Immature natural killer cell (primary cell): ENCODE measurements around the gene DHX34. TPM values are rescaled to one million over a fixed set of nuclear protein-coding genes. Genes with fewer than 3 reads are reported as not detected.
"Not testable (repeated sequence)": the region's sequence is repeated elsewhere in the genome, so short reads cannot be mapped to it uniquely, and the experiment has no call there.

ENCODE experiments used
- DNase-seq, 3 donors: peaks; one replicate each; pipeline ENCODE4 v3.0.0; 2022; ENCODE audit warnings: mixed read lengths in 1 of 3
- H3K27ac Mint-ChIP-seq, 6 donors: one replicate each; pipeline ENCODE4 v1.8.0; 2020; ENCODE audit warnings: mixed read lengths in 6 of 6, mild to moderate bottlenecking in 5 of 6, inconsistent platforms in 4 of 6, moderate library complexity in 3 of 6
- H3K27me3 Mint-ChIP-seq, 3 donors: one replicate each; pipeline ENCODE4 v1.8.0; 2020 to 2021; ENCODE audit warnings: low read depth in 3 of 3, mild to moderate bottlenecking in 3 of 3, mixed read lengths in 3 of 3, moderate library complexity in 3 of 3, inconsistent platforms in 1 of 3
- H3K36me3 Mint-ChIP-seq, 3 donors: one replicate each; pipeline ENCODE4 v1.8.0; 2020; ENCODE audit warnings: mixed read lengths in 3 of 3, inconsistent platforms in 2 of 3, mild to moderate bottlenecking in 2 of 3
- H3K4me1 Mint-ChIP-seq, 2 donors: one replicate each; pipeline ENCODE4 v1.8.0; 2020; ENCODE audit warnings: inconsistent platforms in 2 of 2, mild to moderate bottlenecking in 2 of 2, mixed read lengths in 2 of 2, moderate library complexity in 1 of 2
- H3K4me3 Mint-ChIP-seq, 5 donors: one replicate each; pipeline ENCODE4 v1.8.0; 2020; ENCODE audit warnings: mild to moderate bottlenecking in 5 of 5, mixed read lengths in 5 of 5, inconsistent platforms in 3 of 5, moderate library complexity in 3 of 5
- H3K9me3 Mint-ChIP-seq, 6 donors: one replicate each; pipeline ENCODE4 v1.8.0; 2020; ENCODE audit warnings: mild to moderate bottlenecking in 6 of 6, mixed read lengths in 6 of 6, inconsistent platforms in 4 of 6, moderate library complexity in 3 of 6
- polyA plus RNA-seq, 3 donors: library from polyadenylated mRNA; unstranded; fragments of 300-500 nt; fragmentation: Illumina TruSeq; gene quantifications; one replicate each; pipeline ENCODE4 v1.2.3, GENCODE V29; 2021

DHX34 gene
- polyA plus RNA-seq, 3 donors from 2014 or later = 3.2 to 9.7 (median 5.2) TPM

DNA sequence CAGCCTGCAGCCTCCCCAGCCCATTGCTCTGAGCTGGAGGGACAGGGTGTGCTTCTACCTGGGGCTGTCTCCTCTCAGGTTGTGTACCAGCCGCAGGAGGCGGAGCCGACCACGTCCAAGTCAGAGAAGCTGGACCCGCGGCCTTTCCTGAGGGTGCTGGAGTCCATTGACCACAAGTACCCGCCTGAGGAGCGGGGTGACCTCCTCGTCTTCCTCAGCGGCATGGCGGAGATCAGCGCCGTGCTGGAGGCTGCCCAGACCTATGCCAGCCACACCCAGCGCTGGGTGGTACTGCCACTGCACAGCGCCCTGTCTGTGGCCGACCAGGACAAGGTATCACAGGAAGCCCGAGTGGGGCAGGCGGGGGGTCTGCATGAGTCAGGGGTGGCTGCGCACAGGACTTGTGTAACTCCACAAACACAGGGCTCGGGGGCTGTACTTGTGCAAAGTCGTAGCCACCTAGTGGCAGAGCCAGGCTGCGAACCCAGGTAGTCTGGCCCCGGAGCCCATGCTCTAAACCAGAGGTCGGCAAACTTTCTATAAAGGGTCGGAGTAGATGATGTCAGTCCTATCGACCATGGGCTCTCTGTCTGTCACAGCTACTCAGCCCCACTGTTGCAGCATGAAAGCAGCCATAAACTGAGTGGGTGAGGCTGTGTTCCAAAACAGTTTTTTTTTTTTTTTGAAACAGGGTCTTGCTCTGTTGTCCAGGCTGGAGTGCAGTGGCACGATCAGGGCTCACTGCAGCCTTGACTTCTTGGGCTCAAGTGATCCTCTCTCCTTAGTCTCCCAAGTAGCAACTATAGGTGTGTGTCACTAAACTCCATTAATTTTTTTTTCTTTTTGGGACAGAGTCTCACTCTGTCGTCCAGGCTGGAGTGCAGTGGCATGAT is 8.9 kb downstream of the DHX34 start:
- DNase-seq = no peak
- H3K4me1 Mint-ChIP-seq = peaks cover 3 to 6% of the 10 kb centered on the region in 2 donors
- H3K9me3 Mint-ChIP-seq = no peaks in the 10 kb centered on the region
- H3K27ac Mint-ChIP-seq = no peak overlapping the region
- H3K27me3 Mint-ChIP-seq = peaks cover 0 to 1% (median 0%) of the 10 kb centered on the region in 3 donors
- no peak overlapping the region for H3K4me3 Mint-ChIP-seq
- peaks cover 31 to 60% (median 40%) of the 10 kb centered on the region in 3 donors for H3K36me3 Mint-ChIP-seq

DNA sequence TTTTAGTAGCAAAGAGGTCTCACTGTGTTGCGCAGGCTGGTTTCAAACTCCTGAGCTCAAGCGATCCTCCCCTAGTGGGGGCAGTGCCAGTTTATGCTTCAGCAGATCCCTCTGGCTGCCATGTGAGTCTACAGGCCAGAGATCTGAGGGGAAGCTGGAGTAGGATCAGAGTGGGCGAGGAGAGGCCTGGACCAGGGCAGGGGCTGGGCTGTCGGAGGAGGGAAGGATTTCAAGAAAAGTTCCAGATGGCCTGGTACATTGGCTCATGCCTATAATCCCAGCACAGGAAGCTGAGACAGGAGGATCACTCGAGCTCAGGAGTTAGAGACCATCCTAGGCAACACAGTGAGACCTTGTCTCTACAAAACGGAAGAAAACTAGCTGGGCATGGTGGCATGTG is 9.8 kb downstream of the DHX34 start:
- DNase-seq = no peak
- peaks cover 3 to 6% of the 10 kb centered on the region in 2 donors for H3K4me1 Mint-ChIP-seq
- H3K27me3 Mint-ChIP-seq = peaks cover 0 to 1% (median 0%) of the 10 kb centered on the region in 3 donors
- peaks cover 31 to 61% (median 39%) of the 10 kb centered on the region in 3 donors for H3K36me3 Mint-ChIP-seq
- H3K9me3 Mint-ChIP-seq = no peaks in the 10 kb centered on the region
- H3K27ac Mint-ChIP-seq = peak overlapping the region in 2 of 6 donors; percentile 17 to 40
- H3K4me3 Mint-ChIP-seq = no peak overlapping the region

DNA sequence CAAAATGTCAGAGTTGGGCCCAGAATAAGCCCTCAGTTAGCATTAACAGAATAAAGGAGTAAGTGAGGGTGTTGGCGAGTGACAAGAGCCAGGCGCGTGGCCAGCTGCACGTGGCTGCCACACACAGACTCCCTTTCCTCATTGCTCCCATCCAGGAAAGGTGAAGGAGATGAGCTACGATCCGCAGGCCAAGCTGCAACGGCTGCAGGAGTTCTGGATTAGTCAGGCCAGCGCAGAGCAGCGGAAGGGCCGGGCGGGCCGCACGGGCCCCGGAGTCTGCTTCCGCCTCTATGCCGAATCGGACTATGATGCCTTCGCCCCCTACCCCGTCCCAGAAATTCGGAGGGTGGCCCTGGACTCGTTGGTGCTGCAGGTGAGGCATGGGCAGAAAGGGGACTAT is 13.2 kb downstream of the DHX34 start:
- Mint-ChIP-seq H3K36me3 (peaks cover 23 to 47% (median 23%) of the 10 kb centered on the region in 3 donors), H3K4me1 (peaks cover 0 to 1% of the 10 kb centered on the region in 2 donors), H3K4me3 (no peak overlapping the region), H3K27ac (no peak overlapping the region), H3K27me3 (peaks cover 0 to 1% (median 0%) of the 10 kb centered on the region in 3 donors), H3K9me3 (no peaks in the 10 kb centered on the region)
- DNase-seq = no peak

DNA sequence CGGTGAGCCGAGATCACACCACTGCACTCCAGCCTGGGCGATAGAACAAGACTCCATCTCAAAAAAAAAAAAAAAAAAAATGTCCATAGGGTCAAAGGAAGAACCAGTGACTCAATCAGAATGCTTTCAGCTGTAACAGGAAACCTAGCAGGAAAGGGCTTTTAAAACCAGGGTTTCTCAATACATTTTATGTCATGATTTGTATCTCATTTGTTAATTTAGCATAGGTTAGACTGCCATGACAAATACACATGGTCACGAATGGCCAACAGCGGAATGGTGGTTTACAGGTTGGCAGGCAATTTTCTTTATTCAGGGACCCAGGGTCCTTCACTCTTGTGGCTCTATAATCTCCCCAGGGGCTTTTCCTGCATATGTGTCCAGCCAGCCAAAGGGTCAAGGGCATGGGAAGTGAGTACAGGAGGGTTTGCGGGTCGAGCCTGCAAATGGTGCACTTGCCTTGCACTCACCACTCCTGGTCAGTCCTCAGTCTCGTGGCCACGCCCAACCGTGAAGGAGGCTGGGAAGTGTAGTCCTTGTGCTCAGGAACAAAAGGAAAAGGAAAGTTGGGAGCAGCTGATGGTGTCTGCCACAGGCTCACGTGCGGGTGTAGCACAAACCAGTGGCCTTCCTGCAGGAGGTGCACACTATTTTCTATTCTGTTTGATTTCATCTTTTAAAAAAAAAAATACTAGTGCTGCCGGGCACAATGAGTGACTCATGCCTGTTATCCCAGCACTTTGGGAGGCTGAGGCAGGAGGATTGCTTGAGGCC is 14.8 kb downstream of the DHX34 start:
- no peaks in the 10 kb centered on the region for H3K27me3 Mint-ChIP-seq
- peak overlapping the region in 1 of 6 donors; percentile 73 for H3K27ac Mint-ChIP-seq
- peaks cover 0 to under 1% of the 10 kb centered on the region in 2 donors for H3K4me1 Mint-ChIP-seq
- H3K36me3 Mint-ChIP-seq = peaks cover 12 to 35% (median 15%) of the 10 kb centered on the region in 3 donors
- no peak for DNase-seq
- H3K9me3 Mint-ChIP-seq = no peaks in the 10 kb centered on the region
- H3K4me3 Mint-ChIP-seq = no peak overlapping the region

DNA sequence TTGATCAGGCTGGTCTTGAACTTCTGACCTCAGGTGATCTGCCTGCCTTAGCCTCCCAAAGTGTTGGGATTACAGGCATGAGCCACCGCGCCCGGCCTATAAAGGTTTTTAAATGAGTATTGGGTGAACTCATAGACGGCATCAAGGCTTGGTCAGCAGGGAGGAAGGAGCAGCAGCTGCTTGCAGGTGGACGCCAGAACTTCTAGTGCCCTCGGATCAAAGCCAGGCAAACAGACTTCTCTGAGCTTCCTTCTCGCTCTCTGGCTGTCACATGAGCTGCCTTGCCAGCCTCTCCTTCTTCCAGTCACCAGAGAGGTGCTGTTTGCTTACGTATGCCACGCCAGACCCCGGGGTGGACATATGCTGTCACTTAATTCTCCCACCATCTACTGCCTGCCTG is 16.3 kb downstream of the DHX34 start:
- H3K9me3 Mint-ChIP-seq, DNase-seq, H3K4me1 Mint-ChIP-seq, H3K27ac Mint-ChIP-seq, H3K4me3 Mint-ChIP-seq, H3K27me3 Mint-ChIP-seq: not testable (repeated sequence)
- peaks cover 11 to 41% (median 13%) of the 10 kb centered on the region in 3 donors for H3K36me3 Mint-ChIP-seq

DNA sequence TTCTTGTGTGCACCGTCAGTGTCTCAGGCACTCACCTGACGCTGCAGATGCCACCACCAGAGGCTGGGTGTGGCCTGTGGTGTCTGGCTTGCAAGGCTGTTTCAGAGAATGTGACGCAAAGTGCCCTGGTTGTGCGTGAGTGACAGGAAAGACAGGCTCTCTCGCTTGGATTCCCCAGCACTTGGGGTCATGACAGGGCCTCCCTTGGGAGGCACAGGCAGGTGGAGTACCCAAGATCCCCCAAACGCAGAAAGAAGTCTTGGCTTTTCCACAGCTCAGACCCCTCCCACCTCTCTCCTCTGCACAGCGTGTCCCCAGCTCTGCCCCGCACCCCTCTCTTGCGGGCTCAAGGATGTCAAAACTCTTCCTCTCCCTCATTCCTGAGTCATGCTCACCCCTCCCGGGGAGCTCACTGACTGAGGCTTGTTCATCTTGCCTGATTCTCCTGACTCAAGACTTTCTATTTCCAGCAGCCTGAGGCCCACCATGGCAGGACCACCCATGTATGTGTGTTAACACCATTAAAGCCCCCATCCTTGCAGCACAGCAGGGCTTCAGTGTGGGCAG is 21.0 kb downstream of the DHX34 start:
- no peak overlapping the region for H3K27ac Mint-ChIP-seq
- H3K9me3 Mint-ChIP-seq = no peaks in the 10 kb centered on the region
- no peaks in the 10 kb centered on the region for H3K27me3 Mint-ChIP-seq
- peaks cover 9 to 29% (median 11%) of the 10 kb centered on the region in 3 donors for H3K36me3 Mint-ChIP-seq
- no peak for DNase-seq
- H3K4me1 Mint-ChIP-seq = peaks cover 0 to 2% of the 10 kb centered on the region in 2 donors
- H3K4me3 Mint-ChIP-seq = no peak overlapping the region

DNA sequence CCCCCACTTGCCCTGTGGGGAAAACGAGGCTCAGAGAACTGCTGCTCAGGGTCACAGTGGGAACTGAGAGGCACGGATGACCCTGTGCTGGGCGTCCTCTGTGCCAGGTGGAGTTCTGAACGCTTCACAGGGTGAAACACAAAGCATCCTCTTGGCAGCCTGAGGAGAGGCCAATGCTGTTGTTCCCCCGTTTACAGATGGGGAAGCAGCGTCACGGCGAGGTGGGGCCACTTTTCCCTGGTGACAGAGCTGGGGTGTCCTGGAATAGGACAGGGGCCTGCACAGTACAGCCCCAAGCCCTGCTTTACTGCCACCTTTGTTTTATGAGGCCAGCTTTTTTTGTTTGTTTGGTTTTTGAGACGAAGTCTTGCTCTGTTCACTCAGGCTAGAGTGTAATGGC is 22.1 kb downstream of the DHX34 start:
- peaks cover 0 to 2% of the 10 kb centered on the region in 2 donors for H3K4me1 Mint-ChIP-seq
- no peak for DNase-seq
- H3K36me3 Mint-ChIP-seq = peaks cover 9 to 34% (median 11%) of the 10 kb centered on the region in 3 donors
- no peaks in the 10 kb centered on the region for H3K9me3 Mint-ChIP-seq
- H3K27me3 Mint-ChIP-seq = no peaks in the 10 kb centered on the region
- H3K4me3 Mint-ChIP-seq = no peak overlapping the region
- H3K27ac Mint-ChIP-seq = no peak overlapping the region

DNA sequence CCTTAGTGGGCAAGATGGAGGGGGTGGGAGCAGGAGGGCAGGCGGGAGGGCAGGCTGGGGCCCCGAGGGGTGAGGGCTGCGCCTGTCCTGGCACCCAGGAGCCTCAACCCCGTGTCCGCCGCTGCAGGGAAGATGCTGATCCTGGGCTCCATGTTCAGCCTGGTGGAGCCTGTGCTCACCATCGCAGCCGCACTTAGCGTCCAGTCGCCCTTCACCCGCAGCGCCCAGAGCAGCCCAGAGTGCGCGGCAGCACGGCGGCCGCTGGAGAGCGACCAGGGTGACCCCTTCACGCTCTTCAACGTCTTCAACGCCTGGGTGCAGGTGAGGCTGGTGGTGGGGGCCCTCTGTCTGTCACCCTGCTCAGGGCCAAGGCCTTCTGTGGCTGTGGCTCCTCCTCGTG is 23.5 kb downstream of the DHX34 start:
- DNase-seq = no peak
- no peaks in the 10 kb centered on the region for H3K9me3 Mint-ChIP-seq
- peaks cover 0 to 2% of the 10 kb centered on the region in 2 donors for H3K4me1 Mint-ChIP-seq
- H3K36me3 Mint-ChIP-seq = peaks cover 5 to 33% (median 7%) of the 10 kb centered on the region in 3 donors
- H3K4me3 Mint-ChIP-seq = no peak overlapping the region
- no peak overlapping the region for H3K27ac Mint-ChIP-seq
- no peaks in the 10 kb centered on the region for H3K27me3 Mint-ChIP-seq

DNA sequence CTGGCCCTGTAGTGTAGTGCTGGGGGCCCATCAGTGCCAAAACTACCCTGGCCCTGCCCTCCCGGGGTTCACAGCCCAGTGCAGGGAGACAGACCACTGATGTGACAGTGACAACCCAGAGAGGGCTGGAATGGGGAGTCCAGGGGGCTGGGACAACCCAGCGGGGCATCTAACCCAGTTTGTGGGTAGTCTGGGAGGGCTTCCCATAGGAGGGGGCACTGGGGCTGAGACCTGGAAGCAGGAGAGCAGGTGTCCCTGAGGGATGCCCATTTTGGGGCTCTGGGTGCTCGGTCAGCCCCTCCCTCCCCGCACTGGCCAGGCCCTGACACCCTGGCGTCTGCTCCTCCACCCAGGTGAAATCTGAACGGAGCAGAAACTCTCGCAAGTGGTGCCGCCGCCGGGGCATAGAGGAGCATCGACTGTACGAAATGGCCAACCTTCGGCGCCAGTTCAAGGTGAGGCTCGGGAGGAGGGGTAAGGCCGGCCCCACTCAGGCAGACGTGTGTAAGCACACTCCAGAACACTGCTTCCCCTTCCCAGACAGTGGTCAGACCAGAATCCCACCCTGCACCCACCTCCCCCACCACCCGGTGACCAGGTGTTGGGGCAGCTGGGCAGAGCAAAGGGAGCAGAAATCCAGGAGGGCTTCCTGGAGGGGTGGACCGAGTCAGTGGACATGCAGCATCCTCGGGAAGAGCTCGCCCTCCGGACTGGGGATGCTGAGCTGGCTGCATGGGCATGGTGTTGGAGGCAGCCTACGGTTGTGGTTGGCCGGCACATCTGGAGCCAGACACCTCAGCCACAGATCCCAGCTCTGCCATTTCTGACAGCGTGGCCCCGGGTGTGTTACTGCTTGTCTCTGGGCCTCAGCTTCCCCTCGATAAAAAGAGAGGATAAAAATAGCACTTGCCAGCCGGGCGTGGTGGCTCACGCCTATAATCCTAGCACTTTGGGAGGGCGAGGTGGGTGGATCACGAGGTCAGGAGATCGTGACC is 24.4 kb downstream of the DHX34 start:
- H3K36me3 Mint-ChIP-seq = peaks cover 5 to 38% (median 7%) of the 10 kb centered on the region in 3 donors
- no peaks in the 10 kb centered on the region for H3K27me3 Mint-ChIP-seq
- DNase-seq = no peak
- H3K27ac Mint-ChIP-seq = no peak overlapping the region
- H3K4me1 Mint-ChIP-seq = peaks cover 0 to 4% of the 10 kb centered on the region in 2 donors
- H3K9me3 Mint-ChIP-seq = peaks cover 0 to 1% (median 0%) of the 10 kb centered on the region in 6 donors
- H3K4me3 Mint-ChIP-seq = no peak overlapping the region

DNA sequence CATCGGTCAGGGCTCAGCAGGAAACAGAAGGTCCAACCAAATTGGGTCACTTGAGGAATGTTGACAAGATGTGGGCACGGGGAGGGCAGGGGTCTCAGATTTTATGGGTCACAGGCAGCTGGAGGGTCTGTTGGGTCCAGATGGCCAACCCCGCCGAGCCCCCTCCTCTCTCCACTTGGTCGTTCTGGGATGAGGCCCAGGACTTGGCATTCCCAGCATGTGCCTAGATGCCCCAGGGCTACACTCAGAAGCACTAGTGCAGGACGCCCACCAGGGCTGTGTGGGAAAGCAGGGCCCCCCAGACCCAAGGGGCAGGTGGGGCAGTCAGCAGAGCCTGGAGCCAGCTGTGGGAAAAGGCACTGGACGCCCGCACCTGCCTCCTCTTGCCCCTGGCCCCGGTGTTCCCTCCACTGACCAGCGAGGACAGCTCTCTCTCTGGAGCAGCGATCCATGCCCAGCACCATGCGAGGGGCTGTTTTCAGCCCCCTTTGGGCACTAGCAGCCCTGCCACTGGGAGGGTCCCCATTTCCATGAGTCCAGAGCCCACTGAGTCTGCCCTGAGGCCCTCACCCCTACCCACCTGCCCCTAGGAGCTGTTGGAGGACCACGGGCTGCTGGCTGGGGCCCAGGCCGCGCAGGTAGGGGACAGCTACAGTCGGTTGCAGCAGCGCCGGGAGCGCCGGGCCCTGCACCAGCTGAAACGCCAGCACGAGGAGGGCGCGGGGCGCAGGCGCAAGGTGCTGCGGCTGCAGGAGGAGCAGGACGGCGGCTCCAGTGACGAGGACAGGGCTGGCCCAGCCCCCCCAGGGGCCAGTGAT is 26.0 kb downstream of the DHX34 start:
- peaks cover 2 to 8% of the 10 kb centered on the region in 2 donors for H3K4me1 Mint-ChIP-seq
- H3K9me3 Mint-ChIP-seq = peaks cover 0 to 1% (median 0%) of the 10 kb centered on the region in 6 donors
- H3K27me3 Mint-ChIP-seq = peaks cover 0 to 1% (median 0%) of the 10 kb centered on the region in 3 donors
- no peak overlapping the region for H3K27ac Mint-ChIP-seq
- H3K36me3 Mint-ChIP-seq = peaks cover 4 to 29% (median 5%) of the 10 kb centered on the region in 3 donors
- no peak for DNase-seq
- H3K4me3 Mint-ChIP-seq = no peak overlapping the region

DNA sequence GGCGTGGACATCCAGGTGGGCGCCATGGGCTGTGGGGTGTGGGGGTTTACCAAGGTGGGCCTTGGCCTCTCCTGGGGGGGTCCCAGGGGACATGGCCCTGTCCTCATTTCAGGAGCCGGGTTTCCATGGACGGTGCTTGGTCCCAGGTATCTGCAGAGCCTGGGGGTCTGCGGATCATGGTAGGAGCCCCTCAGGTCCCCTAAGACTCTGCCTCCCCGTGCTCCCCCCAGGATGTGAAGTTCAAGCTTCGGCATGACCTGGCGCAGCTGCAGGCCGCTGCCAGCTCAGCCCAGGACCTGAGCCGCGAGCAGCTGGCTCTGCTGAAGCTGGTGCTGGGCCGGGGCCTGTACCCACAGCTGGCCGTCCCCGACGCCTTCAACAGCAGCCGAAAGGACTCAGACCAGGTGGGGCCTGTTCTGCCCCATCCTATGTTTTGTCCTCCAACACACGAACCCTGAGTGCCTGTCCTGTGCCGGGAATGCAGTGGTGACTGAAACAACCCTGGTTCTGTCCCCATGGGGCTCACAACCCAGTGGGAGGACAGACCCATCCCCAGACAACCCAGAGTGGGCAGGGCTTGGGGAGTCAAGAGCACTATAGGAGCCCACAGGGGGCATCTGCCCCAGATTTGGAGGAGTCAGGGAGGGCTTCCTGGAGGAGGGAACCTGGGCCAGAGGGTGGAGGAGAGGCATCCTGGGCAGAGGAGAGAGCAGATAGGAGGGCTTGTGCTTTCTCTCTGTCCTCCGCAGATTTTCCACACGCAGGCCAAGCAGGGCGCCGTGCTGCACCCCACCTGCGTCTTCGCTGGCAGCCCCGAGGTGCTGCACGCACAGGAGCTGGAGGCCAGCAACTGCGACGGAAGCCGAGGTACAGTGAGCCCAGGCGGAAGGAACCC is 26.8 kb downstream of the DHX34 start:
- H3K36me3 Mint-ChIP-seq = peaks cover 4 to 32% (median 5%) of the 10 kb centered on the region in 3 donors

More for the DNA sequence above, 26.8 kb downstream of the DHX34 start:
- Mint-ChIP-seq H3K4me3 (no peak overlapping the region), H3K9me3 (peaks cover 0 to 1% (median 0%) of the 10 kb centered on the region in 6 donors), H3K27me3 (peaks cover 0 to 1% (median 1%) of the 10 kb centered on the region in 3 donors), H3K4me1 (peaks cover 10 to 15% of the 10 kb centered on the region in 2 donors), H3K27ac (no peak overlapping the region)
- no peak for DNase-seq
